HG03025 (cell line): ENCODE measurements around the gene SCD5.

Experiments
- ATAC-seq: cut with Tn5 transposase; IDR thresholded peaks from one replicate; pipeline ENCODE4 v1.9.1; 2021; ENCODE audit warnings: mild to moderate bottlenecking, moderate library complexity; ENCODE audit not compliant: unreplicated experiment, low FRiP score

Gene SCD5

GRCh38 chr4:82739287-82740190, 59.1 kb downstream of the SCD5 start:
- peak; percentile 96 for ATAC-seq

DNA sequence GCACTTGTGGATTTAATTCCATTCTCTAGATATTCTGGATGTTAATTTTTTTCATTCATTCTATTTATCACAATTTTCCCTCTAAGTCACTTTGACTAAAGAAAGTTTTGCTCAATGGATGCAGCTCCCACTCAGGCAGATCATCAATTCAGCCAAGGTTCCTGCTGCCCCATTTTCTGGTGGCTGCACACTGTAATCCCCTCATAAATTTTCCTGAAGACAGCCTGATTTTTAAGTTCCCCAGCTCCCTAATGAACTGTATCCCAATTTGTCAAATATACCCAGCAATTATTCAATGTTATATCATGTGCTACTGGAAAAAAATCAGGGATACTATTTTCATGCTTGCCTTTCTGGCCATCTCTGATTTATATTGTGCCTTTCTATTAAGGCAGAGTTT, 61.2 kb downstream of the SCD5 start:
- ATAC-seq = no peak

DNA sequence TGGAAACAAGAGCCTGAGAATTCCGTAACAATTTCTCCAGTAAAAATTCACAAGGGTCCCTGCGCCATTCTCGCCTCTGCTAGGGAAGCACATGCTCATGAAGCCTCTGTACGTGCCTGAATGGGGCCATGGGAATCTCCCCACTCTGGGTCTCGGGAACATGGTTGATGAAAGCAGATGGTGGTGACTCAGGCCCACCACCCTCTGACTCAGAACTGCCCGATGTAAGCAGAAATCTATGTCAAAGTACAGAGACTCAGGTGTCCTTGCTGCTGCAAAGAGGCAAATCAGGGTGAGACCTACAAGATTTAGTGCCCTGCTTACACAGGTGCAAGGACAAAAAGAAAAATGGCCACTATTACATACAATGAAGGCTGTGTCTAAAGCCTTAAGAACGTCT, 65.0 kb downstream of the SCD5 start:
- no peak for ATAC-seq

- no peak for ATAC-seq
Measured at GRCh38 chr4:82728301-82728700, 70.3 kb downstream of the SCD5 start.

DNA sequence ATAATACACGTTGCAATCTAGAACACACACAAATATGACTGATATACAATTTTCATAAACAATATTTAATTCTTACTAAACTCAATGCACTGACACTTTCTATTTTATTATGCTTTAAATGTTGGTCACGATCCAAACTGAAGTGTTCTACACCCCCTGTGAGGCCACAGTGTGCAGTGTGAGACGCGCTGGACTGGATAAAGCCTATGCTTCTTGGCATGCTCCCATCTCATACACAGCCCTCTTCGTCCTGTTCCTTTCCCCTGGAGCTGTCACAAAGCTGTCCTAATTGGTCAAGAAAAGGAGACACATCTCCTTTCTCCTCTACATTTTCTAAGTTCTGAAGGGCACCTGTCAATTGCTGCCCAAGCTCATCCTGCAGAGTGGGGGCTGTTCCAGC, 72.0 kb downstream of the SCD5 start:
- no peak for ATAC-seq

GRCh38 chr4:82721819-82722423, 76.7 kb downstream of the SCD5 start:
- no peak for ATAC-seq

GRCh38 chr4:82718162-82718940, 80.2 kb downstream of the SCD5 start:
- no peak for ATAC-seq

- ATAC-seq = no peak
Measured at GRCh38 chr4:82715731-82716617, 82.6 kb downstream of the SCD5 start.

- ATAC-seq = no peak
Measured at GRCh38 chr4:82713856-82714255, 84.7 kb downstream of the SCD5 start.

DNA sequence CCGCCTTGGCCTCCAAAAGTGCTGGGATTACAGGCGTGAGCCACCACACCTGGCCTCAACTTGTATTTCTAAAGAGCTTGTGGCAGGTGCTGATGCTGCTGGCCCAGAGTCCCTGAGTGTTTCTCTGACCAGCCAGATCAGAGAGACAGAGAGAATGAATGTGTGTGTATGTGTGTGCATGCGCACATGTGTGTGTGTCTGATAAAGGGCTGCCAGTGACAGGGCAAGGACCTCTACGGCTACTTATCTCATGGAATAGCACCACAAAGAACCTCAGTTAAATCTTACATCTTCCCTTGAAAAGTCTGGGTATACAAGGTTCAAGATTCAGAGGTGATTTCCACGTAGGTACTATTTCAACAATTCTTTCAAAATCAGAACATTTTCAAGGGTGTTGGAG, 86.0 kb downstream of the SCD5 start:
- ATAC-seq = no peak

DNA sequence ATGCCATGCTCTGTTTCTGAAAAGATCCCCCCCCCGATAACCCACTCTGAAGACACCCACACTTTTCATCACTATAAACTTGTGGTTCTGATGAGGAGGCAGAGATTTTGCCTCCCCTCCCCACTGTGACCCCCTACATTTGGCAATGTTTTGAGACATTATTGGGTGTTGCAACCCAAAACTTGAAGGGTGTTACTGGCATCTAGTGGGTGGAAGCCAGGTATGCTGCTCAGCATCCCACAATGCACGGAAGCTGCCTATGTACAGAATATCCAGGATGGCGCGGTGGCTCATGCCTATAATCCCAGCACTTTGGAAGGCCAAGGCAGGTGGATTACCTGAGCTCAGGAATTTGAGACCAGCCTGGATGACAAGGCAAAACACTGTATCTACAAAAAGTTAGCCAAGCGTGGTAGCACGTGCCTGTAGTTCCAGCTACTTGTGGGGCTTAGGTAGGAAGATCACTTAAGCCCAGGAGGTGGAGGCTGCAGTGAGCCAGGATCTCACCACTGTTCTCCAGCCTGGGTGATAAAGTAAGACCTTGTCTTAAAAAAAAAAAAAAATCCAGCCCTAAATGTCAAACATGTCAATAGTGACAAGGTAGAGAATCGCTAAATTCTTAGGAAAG, 87.3 kb downstream of the SCD5 start:
- ATAC-seq = no peak

- no peak for ATAC-seq
Measured at GRCh38 chr4:82710197-82710929, 88.2 kb downstream of the SCD5 start.

- ATAC-seq = no peak
Measured at GRCh38 chr4:82708982-82709381, 89.6 kb downstream of the SCD5 start.

DNA sequence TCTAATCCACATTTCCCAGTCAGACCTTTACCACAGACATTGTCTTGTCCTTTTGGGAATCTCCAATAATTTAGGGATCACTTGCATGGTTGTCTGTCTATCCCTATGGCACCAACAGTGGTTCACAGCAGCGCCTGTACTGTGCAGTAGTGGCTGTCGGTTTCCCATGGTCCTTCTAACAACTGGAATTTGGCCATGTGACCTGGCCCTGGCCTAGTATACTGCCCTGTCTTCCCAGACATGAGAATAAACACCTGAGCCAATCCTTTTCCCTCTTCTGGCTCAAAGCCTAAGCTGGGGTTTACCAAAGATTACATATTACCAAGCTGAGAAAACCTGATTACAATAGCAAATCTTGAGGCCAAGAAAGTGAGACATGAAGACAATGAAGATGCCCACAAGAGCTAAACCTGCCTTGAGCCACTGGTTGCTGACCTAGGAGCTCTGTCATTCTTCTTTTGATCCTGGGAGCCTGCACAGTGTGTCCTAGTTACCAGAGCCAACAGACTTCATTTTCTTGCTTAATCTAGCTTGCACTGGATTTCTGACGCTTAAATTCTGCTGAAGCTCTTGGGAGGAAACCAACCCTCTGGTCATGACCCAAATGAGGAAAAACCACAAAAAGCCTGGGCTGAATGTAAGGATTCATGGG, 92.1 kb downstream of the SCD5 start:
- ATAC-seq = no peak

DNA sequence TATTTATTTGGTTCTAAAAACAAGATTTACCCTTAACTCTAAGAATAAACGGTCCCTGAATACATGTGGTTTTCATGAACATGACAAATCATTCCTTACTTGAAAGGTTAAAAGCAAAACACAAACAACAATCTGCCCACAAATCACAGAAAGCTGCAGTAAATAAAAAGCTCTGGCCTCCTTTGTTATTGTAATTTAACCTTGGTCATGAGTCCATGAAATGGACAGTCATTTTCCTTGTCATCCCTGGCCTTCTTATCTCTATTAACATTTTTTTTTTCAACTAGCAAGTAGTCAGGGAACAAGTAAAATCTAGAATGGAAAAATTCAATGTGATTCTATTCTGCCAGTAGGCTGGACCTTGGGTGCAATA, 92.7 kb downstream of the SCD5 start:
- no peak for ATAC-seq

- ATAC-seq = no peak
Measured at GRCh38 chr4:82705169-82705927, 93.2 kb downstream of the SCD5 start.

GRCh38 chr4:82704156-82704555, 94.4 kb downstream of the SCD5 start:
- no peak for ATAC-seq

- no peak for ATAC-seq
Measured at GRCh38 chr4:82698412-82698811, 100.2 kb downstream of the SCD5 start.
